ENCODE data around the gene HNMT.
"Not testable (repeated sequence)": the region's sequence is repeated elsewhere in the genome, so short reads cannot be mapped to it uniquely, and the experiment has no call there.

The HNMT gene

DNA sequence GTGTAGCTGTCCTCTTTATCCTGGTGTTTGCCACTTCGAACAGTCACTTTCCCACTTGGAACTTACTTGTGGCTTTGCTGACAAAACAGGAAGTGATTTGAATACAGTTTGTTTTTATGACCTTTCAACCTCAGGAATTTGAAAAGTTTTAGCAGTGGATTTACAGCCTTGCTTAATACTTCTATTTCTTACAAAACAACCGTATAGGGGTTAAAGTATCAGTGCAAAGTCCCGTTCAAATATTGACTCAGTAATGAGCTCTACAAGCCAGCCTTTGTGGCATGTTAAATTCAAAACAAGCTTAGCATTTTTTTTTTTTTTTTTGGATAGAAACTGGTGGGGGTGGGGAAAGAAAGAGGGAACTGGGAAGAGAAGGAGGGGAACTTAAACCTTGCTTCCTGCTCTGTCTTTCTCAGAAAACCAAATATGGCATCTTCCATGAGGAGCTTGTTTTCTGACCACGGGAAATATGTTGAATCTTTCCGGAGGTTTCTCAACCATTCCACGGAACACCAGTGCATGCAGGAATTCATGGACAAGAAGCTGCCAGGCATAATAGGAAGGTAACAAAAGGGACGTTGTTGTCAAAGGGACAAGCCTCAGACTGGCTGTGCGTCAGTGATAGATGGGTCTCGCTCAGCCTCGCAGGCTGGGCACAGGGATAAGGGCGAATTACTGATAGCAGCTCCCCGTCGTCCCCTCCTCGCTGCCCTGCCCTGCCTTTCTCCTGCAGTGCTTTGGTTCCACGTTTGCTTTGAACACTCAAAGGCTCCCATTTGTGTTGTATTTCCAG, at the start of gene HNMT:
TSS of gene HNMT (plus strand) at position 408 of the 793 bp plus-strand sequence. CDS start at position 427, 19 bp downstream.
- DNase-seq, result no peak

DNA sequence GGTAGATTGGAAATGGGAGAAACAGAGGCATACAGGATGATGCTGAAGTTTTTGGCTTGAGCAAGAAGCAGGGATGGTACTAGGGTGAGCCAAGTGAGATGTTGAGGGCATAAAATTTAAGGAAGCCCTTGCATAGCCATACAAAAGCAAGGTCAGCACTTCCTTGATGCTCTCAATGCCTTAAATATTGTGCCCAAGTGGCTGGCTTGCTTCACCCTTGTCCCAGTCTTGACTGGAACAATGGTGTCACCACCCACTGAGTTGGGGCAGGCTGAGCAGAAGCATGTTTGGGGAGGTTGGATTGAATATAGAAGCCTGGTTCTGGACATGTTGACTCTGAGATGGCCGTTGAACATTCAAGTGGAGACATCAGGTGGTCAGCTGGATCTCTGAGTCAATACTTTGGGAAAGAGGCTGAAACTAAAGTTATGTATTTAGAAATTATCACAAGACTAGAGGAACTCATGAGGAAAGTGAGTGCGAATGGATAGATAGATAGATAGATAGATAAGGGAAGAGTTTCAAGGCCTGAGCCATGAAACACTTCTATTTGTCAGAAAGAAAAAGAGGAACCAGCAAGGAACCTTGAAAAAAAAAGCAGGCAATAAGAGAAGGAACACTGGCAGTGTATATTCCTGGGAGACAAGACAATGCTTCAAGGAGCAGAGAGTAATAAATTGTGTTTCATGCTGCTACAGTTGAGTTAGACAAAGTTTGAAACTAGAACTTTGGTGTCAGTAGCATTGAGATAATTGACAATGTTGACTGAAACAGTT, 43.0 kb upstream of the HNMT start:
- DNase-seq, result no peak

GRCh38 chr2:137922171-137922570, 42.1 kb upstream of the HNMT start:
- not testable (repeated sequence) for DNase-seq

DNA sequence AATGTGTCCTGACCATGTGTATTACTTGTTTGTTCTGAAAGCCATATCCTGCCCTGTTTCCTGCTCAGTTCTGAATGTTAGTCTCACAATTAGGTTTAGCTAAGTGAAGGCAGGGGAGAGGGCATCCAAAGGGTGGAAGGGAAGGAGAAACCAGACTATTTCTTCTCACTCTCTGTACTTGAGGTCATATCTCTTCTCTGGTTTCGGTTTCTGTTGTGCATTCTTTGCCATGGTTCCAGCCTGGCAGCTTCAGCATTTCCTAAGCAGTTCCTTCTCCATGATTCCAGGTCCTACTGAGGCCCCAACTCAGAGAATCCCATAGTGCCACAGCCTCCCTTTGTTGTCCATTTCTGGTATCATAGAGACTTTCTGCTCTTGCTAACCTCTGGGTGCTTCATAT, 40.3 kb upstream of the HNMT start:
- no peak for DNase-seq

DNA sequence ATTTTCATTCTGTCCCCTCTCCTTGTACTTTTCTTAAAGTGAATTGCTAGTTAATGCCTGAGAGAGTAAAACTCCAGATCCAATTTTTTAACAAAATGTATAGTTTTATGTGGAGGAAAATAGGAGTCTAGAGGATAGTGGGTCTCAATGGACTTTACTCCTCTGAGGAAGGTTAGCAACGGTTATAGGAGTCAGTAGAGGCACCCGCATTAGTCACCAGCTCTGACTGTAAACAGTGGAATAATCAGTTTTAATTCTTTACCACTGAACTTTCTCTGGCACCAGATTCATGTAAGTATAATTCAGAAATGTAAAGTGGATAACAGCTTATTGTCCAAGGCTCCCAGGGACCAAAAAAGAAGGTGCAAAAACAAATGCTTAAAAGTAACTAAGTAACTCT, 38.7 kb upstream of the HNMT start:
- no peak for DNase-seq

- DNase-seq, result no peak
Measured at GRCh38 chr2:137927846-137928245, 36.4 kb upstream of the HNMT start.

- DNase-seq, result no peak
Measured at GRCh38 chr2:137928547-137929518, 35.4 kb upstream of the HNMT start.

- no peak for DNase-seq
Measured at GRCh38 chr2:137929519-137929916, 34.8 kb upstream of the HNMT start.

DNA sequence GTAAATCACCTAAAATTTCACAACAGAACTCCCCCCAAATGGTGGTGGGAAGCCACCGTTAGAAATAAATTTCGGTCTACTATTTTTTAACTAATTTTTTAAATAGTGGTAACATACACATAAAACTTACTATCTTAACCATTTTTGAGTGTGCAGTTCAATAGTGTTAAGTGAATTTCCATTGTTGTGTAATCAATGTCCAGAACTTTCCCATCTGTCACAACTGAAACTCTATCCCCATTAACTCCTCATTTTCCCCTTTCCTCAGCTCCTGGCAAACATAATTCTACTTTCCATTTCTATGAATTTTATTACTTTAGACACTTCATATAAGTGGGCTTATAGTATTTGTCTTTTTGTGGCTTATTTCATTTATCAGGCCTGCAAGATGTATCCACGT, 34.1 kb upstream of the HNMT start:
- DNase-seq, result no peak

GRCh38 chr2:137935591-137935990, 28.7 kb upstream of the HNMT start:
- DNase-seq, result no peak

- DNase-seq, result no peak
Measured at GRCh38 chr2:137937246-137937645, 27.0 kb upstream of the HNMT start.

GRCh38 chr2:137937778-137938177, 26.5 kb upstream of the HNMT start:
- DNase-seq, result no peak

- DNase-seq, result no peak
Measured at GRCh38 chr2:137938204-137938603, 26.1 kb upstream of the HNMT start.

- DNase-seq, result no peak
Measured at GRCh38 chr2:137939026-137939425, 25.2 kb upstream of the HNMT start.

DNA sequence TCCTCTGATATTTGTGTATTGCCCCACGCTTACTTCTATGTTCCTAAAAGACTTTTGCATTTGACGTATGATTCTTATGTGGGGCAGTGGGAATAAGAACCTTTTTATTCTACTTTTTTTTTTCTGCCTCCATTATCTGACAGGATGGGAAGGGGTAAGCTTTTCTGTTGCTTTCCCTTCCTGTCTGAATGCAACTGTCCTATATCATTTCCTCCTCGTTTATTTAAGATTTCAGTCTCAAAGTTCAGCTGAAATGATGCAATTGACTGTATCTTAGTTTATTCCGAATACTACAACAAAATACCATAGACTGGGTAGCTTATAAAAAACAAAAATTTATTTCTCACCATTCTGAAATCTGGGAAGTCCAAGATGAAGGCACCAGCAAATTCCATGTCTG, 24.1 kb upstream of the HNMT start:
- no peak for DNase-seq

- DNase-seq, result no peak
Measured at GRCh38 chr2:137942037-137942832, 22.0 kb upstream of the HNMT start.

- no peak for DNase-seq
Measured at GRCh38 chr2:137942833-137943677, 21.2 kb upstream of the HNMT start.

DNA sequence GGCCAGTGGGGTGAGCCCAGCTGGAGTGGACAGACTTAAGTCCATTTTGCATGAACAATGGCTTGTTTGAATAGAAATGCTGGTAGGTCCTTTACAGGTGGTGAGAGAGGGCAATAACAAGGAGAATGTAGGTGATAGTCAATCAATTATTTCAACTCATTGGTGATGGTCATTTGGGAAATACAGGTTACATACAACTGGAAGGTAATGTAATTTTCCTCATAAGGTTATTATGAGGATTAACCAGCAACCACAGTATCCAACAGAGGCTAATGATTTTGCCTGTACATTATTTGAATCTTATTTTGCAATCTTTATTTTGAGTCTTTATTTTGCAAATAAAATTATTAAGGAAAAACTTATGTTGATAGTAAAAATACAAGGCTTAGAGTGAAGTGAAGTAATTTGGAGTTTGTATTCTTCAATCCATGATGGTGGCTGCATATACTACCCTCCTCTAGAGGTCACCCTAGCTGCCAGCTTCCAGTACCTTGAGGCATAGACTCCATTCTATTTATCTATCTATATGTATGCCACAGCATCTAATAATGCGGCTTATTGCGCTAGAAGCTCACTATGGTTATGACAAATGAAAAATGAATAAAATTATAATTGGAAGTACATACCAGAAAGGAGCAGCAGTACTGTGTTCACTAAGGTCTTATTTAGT, 20.5 kb upstream of the HNMT start:
- DNase-seq, result no peak

- no peak for DNase-seq
Measured at GRCh38 chr2:137944714-137945113, 19.6 kb upstream of the HNMT start.

DNA sequence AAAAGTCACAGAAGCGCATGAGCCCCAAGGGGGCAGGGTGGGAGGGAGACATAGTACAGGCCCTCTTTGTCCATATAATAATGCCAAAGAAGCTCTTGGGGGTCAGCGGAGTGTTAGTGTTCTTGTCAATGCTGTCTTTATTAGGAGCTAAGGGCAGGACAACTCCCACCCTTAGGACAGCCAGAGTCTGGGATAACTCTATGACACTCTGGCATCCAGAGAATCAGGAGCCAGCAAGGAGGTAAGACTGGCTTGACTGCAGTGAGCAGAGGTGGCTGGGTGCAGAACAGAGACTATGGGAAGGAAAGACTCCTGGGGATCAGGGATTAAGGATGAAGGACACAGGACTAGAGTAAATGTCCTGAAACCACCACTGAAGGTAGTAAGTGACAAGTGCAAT, 19.0 kb upstream of the HNMT start:
- DNase-seq, result no peak

DNA sequence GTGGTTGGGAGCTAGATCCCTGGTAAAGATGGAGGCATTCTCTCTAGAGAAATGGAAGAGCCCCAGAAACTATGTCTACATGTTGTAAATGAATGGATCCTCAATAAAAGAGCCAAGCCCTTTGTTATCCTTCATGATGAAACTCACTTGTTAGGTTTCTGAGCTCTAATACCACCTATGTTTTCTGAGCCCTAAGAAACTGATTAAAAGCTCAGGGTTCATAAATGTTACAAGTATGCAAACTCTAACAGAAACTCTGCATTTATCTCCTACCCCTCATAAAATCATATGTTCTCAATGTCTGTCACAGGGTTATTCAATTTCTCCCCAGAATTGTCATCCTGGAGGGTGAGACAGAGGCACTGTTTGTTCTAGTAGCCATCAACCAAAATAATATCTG, 18.0 kb upstream of the HNMT start:
- no peak for DNase-seq

Measured in activated CD4-positive, alpha-beta T cell treated with anti-CD3 and anti-CD28 coated beads, Interleukin-10, Interleukin-2, amounts not matched to agents 100 ng/mL and 50 ng/mL, durations not matched to agents 16 hours and 8 hours (primary cell).